Activated naive CD8-positive, alpha-beta T cell treated with anti-CD3 and anti-CD28 coated beads, Interleukin-2, amount 10 ng/mL, durations not matched to agents 7 days and 5 days (primary cell): Measurements from ENCODE around the gene ZG16. TPM values are rescaled to one million over a fixed set of nuclear protein-coding genes. Genes with fewer than 3 reads are reported as not detected.
A peak's percentile ranks its signal among the peaks of the same experiment; 100 is the strongest.
"Not testable (repeated sequence)": the region's sequence is repeated elsewhere in the genome, so short reads cannot be mapped to it uniquely, and the experiment has no call there.

Experiments
- ATAC-seq: fragments of 150-1000 bp; cut with Tn5 transposase; one replicate; pipeline ENCODE4 v1.10.0; 2021; ENCODE audit warnings: low read depth, moderate library complexity
- POLR2A ChIA-PET: fragments of 350-600 bp; sonication (Branson Sonifier 250); formaldehyde crosslinking; loops from one replicate; lab custom pipeline; 2021; ENCODE audit warnings: antibody characterized with exemption; lab: Charles Lee
- DNase-seq: peaks from one replicate; pipeline ENCODE4 v3.0.0; 2021
- H3K27ac Mint-ChIP-seq: one replicate; pipeline ENCODE4 v1.8.0; 2022; ENCODE audit warnings: mild to moderate bottlenecking, mixed read lengths
- H3K27me3 Mint-ChIP-seq: one replicate; pipeline ENCODE4 v1.8.0; 2022; ENCODE audit warnings: mild to moderate bottlenecking, moderate library complexity, mixed read lengths
- H3K36me3 Mint-ChIP-seq: one replicate; pipeline ENCODE4 v1.8.0; 2021; ENCODE audit warnings: mild to moderate bottlenecking, mixed read lengths
- H3K4me1 Mint-ChIP-seq: one replicate; pipeline ENCODE4 v1.8.0; 2021; ENCODE audit warnings: mixed read lengths
- H3K4me3 Mint-ChIP-seq: one replicate; pipeline ENCODE4 v1.8.0; 2022; ENCODE audit warnings: mild to moderate bottlenecking, moderate library complexity, mixed read lengths
- H3K9me3 Mint-ChIP-seq: one replicate; pipeline ENCODE4 v1.8.0; 2021; ENCODE audit warnings: mixed read lengths
- total RNA-seq, 2 experiments: library from RNA; stranded (reverse); gene quantifications; one replicate each; pipeline ENCODE4 v1.2.3, GENCODE V29; 2021

The ZG16 gene
- total RNA-seq, 2 experiments from 2014 or later = not detected

- Mint-ChIP-seq H3K9me3 (no peaks in the 10 kb centered on the region), H3K36me3 (peaks cover 46% of the 10 kb centered on the region), H3K4me1 (peaks cover 53% of the 10 kb centered on the region), H3K27me3 (no peaks in the 10 kb centered on the region), H3K27ac (peak overlapping the region; percentile 77), H3K4me3 (peak overlapping the region; percentile 98)
- POLR2A ChIA-PET = interaction anchor here (0.9 to 4.6 kb wide), 8 partner anchors 10 to 64 kb away, joined by 3 to 64 read pairs (median 7); partner anchors contain the start of genes KIF22 and MAZ
- ATAC-seq (no peak), DNase-seq (peak; percentile 33)
These were observed 34.6 kb upstream of the ZG16 start for GRCh38 chr16:29743475-29743826.

- POLR2A ChIA-PET = interaction anchor here (0.9 to 4.6 kb wide), 11 partner anchors 10 to 73 kb away, joined by 3 to 64 read pairs (median 6); partner anchors contain the start of genes KIF22 and MAZ
- Mint-ChIP-seq H3K36me3 (peaks cover 46% of the 10 kb centered on the region), H3K4me3 (peak overlapping the region; percentile 98), H3K27ac (peak overlapping the region; percentile 98), H3K4me1 (peaks cover 48% of the 10 kb centered on the region), H3K9me3 (no peaks in the 10 kb centered on the region), H3K27me3 (no peaks in the 10 kb centered on the region)
- ATAC-seq = peak; percentile 14
- peak; percentile 51 for DNase-seq
These were observed 34.1 kb upstream of the ZG16 start for GRCh38 chr16:29743827-29744531.

- Mint-ChIP-seq H3K27ac (peak overlapping the region; percentile 98), H3K4me3 (peak overlapping the region; percentile 98), H3K36me3 (peaks cover 46% of the 10 kb centered on the region), H3K27me3 (no peaks in the 10 kb centered on the region), H3K4me1 (peaks cover 45% of the 10 kb centered on the region), H3K9me3 (no peaks in the 10 kb centered on the region)
- ATAC-seq (no peak), DNase-seq (peak; percentile 50)
- POLR2A ChIA-PET = interaction anchor here (0.9 to 4.6 kb wide), 10 partner anchors 10 to 72 kb away, joined by 3 to 64 read pairs (median 7); partner anchors contain the start of genes KIF22 and MAZ
These were observed 33.4 kb upstream of the ZG16 start for GRCh38 chr16:29744541-29745101.

- Mint-ChIP-seq H3K9me3 (no peaks in the 10 kb centered on the region), H3K36me3 (peaks cover 42% of the 10 kb centered on the region), H3K27me3 (no peaks in the 10 kb centered on the region), H3K27ac (peak overlapping the region; percentile 98), H3K4me3 (peak overlapping the region; percentile 98), H3K4me1 (peaks cover 42% of the 10 kb centered on the region)
- ATAC-seq = peak; percentile 58
- no peak for DNase-seq
- POLR2A ChIA-PET = interaction anchor here (0.6 to 4.6 kb wide), 14 partner anchors 9 to 95 kb away, joined by 3 to 64 read pairs (median 6); partner anchors contain the start of genes KIF22, MAZ and PAGR1
These were observed 32.8 kb upstream of the ZG16 start for GRCh38 chr16:29745121-29745852.

- ATAC-seq (peak; percentile 81), DNase-seq (peak; percentile 88)
- Mint-ChIP-seq H3K4me3 (peak within 1 kb of the TSS; percentile 98), H3K27ac (peak within 1 kb of the TSS; percentile 98), H3K27me3 (no peaks in the 10 kb centered on the region), H3K4me1 (peaks cover 38% of the 10 kb centered on the region), H3K9me3 (no peaks in the 10 kb centered on the region), H3K36me3 (peaks cover 37% of the 10 kb centered on the region)
- POLR2A ChIA-PET = interaction anchor here (0.6 to 4.6 kb wide), 17 partner anchors 9 to 286 kb away, joined by 3 to 64 read pairs (median 4); partner anchors contain the start of genes KIF22, MAZ and PAGR1
These were observed 32.2 kb upstream of the ZG16 start, which contains the start of gene C16orf54 for GRCh38 chr16:29745853-29746345. Gene C16orf54, minus strand, starts transcription at chr16:29745990. Its CDS starts 1,039 bp downstream, at chr16:29744951.

GRCh38 chr16:29746518-29746917 lies 31.5 kb upstream of the ZG16 start:
- Mint-ChIP-seq H3K36me3 (peaks cover 32% of the 10 kb centered on the region), H3K4me3 (peak overlapping the region; percentile 98), H3K27ac (peak overlapping the region; percentile 98), H3K4me1 (peaks cover 32% of the 10 kb centered on the region)
- not testable (repeated sequence) for ATAC-seq, H3K27me3 Mint-ChIP-seq, H3K9me3 Mint-ChIP-seq
- POLR2A ChIA-PET = interaction anchor here (0.6 to 4.6 kb wide), 16 partner anchors 8 to 285 kb away, joined by 3 to 64 read pairs (median 4); partner anchors contain the start of genes KIF22, MAZ and PAGR1
- peak; percentile 32 for DNase-seq

- DNase-seq = no peak
- H3K4me3 Mint-ChIP-seq = no peak overlapping the region
- no peak overlapping the region for H3K27ac Mint-ChIP-seq
- no peaks in the 10 kb centered on the region for H3K9me3 Mint-ChIP-seq
- H3K27me3 Mint-ChIP-seq = no peaks in the 10 kb centered on the region
- ATAC-seq = no peak
- POLR2A ChIA-PET = interaction anchor here (1.2 to 1.4 kb wide), 2 partner anchors 9 to 59 kb away, joined by 4 to 5 read pairs; no protein-coding TSS in a partner anchor
- H3K36me3 Mint-ChIP-seq = peaks cover 20% of the 10 kb centered on the region
- peaks cover 26% of the 10 kb centered on the region for H3K4me1 Mint-ChIP-seq
These were observed 29.9 kb upstream of the ZG16 start for GRCh38 chr16:29747947-29748759.

- H3K27ac Mint-ChIP-seq, ATAC-seq, DNase-seq, H3K27me3 Mint-ChIP-seq, H3K4me3 Mint-ChIP-seq, H3K9me3 Mint-ChIP-seq: not testable (repeated sequence)
- Mint-ChIP-seq H3K4me1 (peaks cover 20% of the 10 kb centered on the region), H3K36me3 (peaks cover 14% of the 10 kb centered on the region)
- POLR2A ChIA-PET = interaction anchor here (1.2 to 1.4 kb wide), 2 partner anchors 10 to 59 kb away, joined by 4 to 5 read pairs; no protein-coding TSS in a partner anchor
These were observed 29.3 kb upstream of the ZG16 start for GRCh38 chr16:29748760-29749149.

GRCh38 chr16:29753516-29753915 lies 24.5 kb upstream of the ZG16 start:
- Mint-ChIP-seq H3K27me3 (no peaks in the 10 kb centered on the region), H3K27ac (no peak overlapping the region), H3K4me1 (peaks cover 10% of the 10 kb centered on the region), H3K36me3 (no peaks in the 10 kb centered on the region), H3K4me3 (no peak overlapping the region), H3K9me3 (no peaks in the 10 kb centered on the region)
- ATAC-seq (no peak), DNase-seq (no peak)
- POLR2A ChIA-PET = interaction anchor here (0.7 to 2.0 kb wide), 3 partner anchors 9 to 105 kb away, joined by 4 to 13 read pairs (median 6); no protein-coding TSS in a partner anchor

- Mint-ChIP-seq H3K36me3 (no peaks in the 10 kb centered on the region), H3K4me3 (no peak overlapping the region), H3K27me3 (no peaks in the 10 kb centered on the region), H3K27ac (no peak overlapping the region), H3K4me1 (peaks cover 12% of the 10 kb centered on the region), H3K9me3 (no peaks in the 10 kb centered on the region)
- DNase-seq = no peak
- no peak for ATAC-seq
- POLR2A ChIA-PET = interaction anchor here (0.7 to 1.4 kb wide), 3 partner anchors 33 to 154 kb away, joined by 3 to 7 read pairs (median 4); no protein-coding TSS in a partner anchor
These were observed 21.4 kb upstream of the ZG16 start for GRCh38 chr16:29756654-29757053.

GRCh38 chr16:29757086-29757485 lies 21.0 kb upstream of the ZG16 start:
- not testable (repeated sequence) for H3K36me3 Mint-ChIP-seq, H3K9me3 Mint-ChIP-seq, H3K4me3 Mint-ChIP-seq, ATAC-seq, H3K27ac Mint-ChIP-seq, DNase-seq, H3K27me3 Mint-ChIP-seq
- peaks cover 12% of the 10 kb centered on the region for H3K4me1 Mint-ChIP-seq
- POLR2A ChIA-PET = interaction anchor here (0.7 to 1.4 kb wide), 2 partner anchors 32 to 65 kb away, joined by 4 to 7 read pairs; no protein-coding TSS in a partner anchor

GRCh38 chr16:29757950-29758466 lies 20.0 kb upstream of the ZG16 start:
- ATAC-seq (no peak), DNase-seq (no peak)
- no peak overlapping the region for H3K4me3 Mint-ChIP-seq
- H3K27ac Mint-ChIP-seq = no peak overlapping the region
- H3K36me3 Mint-ChIP-seq = no peaks in the 10 kb centered on the region
- H3K4me1 Mint-ChIP-seq = peaks cover 12% of the 10 kb centered on the region
- H3K27me3 Mint-ChIP-seq = no peaks in the 10 kb centered on the region
- POLR2A ChIA-PET = no interaction called here
- H3K9me3 Mint-ChIP-seq = no peaks in the 10 kb centered on the region
